PFSK-1 (cell line): ENCODE measurements around the gene PEX12.

Experiments
- FOXP2 ChIP-seq: optimal IDR thresholded peaks from 2 replicates; pipeline ENCODE3; 2011; ENCODE audit warnings: borderline replicate concordance, control low read depth, inconsistent platforms; ENCODE audit not compliant: insufficient read depth; ENCODE audit errors: extremely low read length, extremely low read depth
- POLR2AphosphoS5 ChIP-seq: IDR thresholded peaks from 2 replicates; pipeline ENCODE4 v1.6.1; 2012; ENCODE audit warnings: low read depth, mild to moderate bottlenecking, control low read depth, low read length, moderate library complexity
- REST ChIP-seq, 2 experiments: IDR thresholded peaks; 2 replicates each; pipeline versions ENCODE4 v1.6.1 to v1.8.0; 2011 to 2012; ENCODE audit warnings: low read depth in 2 of 2, low read length in 2 of 2, control low read depth in 1 of 2, inconsistent platforms in 1 of 2, mild to moderate bottlenecking in 1 of 2, moderate library complexity in 1 of 2; ENCODE audit not compliant: insufficient read depth in 1 of 2
- SIN3A ChIP-seq: IDR thresholded peaks from 2 replicates; pipeline ENCODE4 v1.6.1; 2012; ENCODE audit warnings: mild to moderate bottlenecking, low read length, moderate library complexity, borderline replicate concordance; ENCODE audit not compliant: insufficient read depth
- TAF1 ChIP-seq: IDR thresholded peaks from 2 replicates; pipeline ENCODE4 v1.6.1; 2012; ENCODE audit warnings: low read length, control low read depth, borderline replicate concordance; ENCODE audit not compliant: insufficient read depth

Gene PEX12

GRCh38 chr17:35588196-35588920 is 10.0 kb upstream of the PEX12 start:
- TF ChIP-seq POLR2AphosphoS5 (no peak), REST (IDR thresholded peaks at IDR 0.05; ENCODE audit: insufficient read depth in 1 of 2, low read depth in 2 of 2, low read length in 2 of 2) (no peak), TAF1 (no peak), SIN3A (no peak), FOXP2 (no peak)

- TF ChIP-seq REST (IDR thresholded peaks at IDR 0.05; ENCODE audit: insufficient read depth in 1 of 2, low read depth in 2 of 2, low read length in 2 of 2): 0 out of 4 replicates have a peak, but pooled peaks of 1 of the 2 experiments have one; percentile 39
- TF ChIP-seq POLR2AphosphoS5: peak; percentile 80
- peak; percentile 78 for TF ChIP-seq TAF1
- TF ChIP-seq FOXP2: peak; percentile 58
- 0 out of 2 replicates have a peak, but pooled peaks have one; percentile 6 for TF ChIP-seq SIN3A
These were observed 8.9 kb upstream of the PEX12 start, which contains the start of gene AP2B1 for GRCh38 chr17:35587074-35587961. Gene AP2B1 (plus strand): TSS chr17:35587322. CDS start chr17:35594031, 6,709 bp downstream.

- TF ChIP-seq TAF1: no peak
- no peak for TF ChIP-seq REST (IDR thresholded peaks at IDR 0.05; ENCODE audit: insufficient read depth in 1 of 2, low read depth in 2 of 2, low read length in 2 of 2)
- no peak for TF ChIP-seq FOXP2
- no peak for TF ChIP-seq POLR2AphosphoS5
- no peak for TF ChIP-seq SIN3A
These were observed 8.2 kb upstream of the PEX12 start for GRCh38 chr17:35586569-35587073.

GRCh38 chr17:35584061-35584460 is 5.7 kb upstream of the PEX12 start:
- TF ChIP-seq TAF1 (no peak), POLR2AphosphoS5 (no peak), REST (IDR thresholded peaks at IDR 0.05; ENCODE audit: insufficient read depth in 1 of 2, low read depth in 2 of 2, low read length in 2 of 2) (no peak), FOXP2 (no peak), SIN3A (no peak)
